Ishikawa (cell line): ENCODE data around the gene TXNRD3.

Experiments used
- CEBPB ChIP-seq: IDR thresholded peaks from 2 replicates; pipeline ENCODE4 v1.6.1; 2012
- CREB1 ChIP-seq: IDR thresholded peaks from 2 replicates; pipeline ENCODE4 v1.6.1; 2012; ENCODE audit warnings: low read depth
- EGR1 ChIP-seq: IDR thresholded peaks from 2 replicates; pipeline ENCODE4 v1.6.1; 2012
- EP300 ChIP-seq: IDR thresholded peaks from 2 replicates; pipeline ENCODE4 v1.6.1; 2012; ENCODE audit warnings: borderline replicate concordance
- FOXM1 ChIP-seq: IDR thresholded peaks from 2 replicates; pipeline ENCODE4 v1.6.1; 2012; ENCODE audit warnings: low read depth, borderline replicate concordance
- MAX ChIP-seq: IDR thresholded peaks from 2 replicates; pipeline ENCODE4 v1.6.1; 2012
- NFIC ChIP-seq: IDR thresholded peaks from 2 replicates; pipeline ENCODE4 v1.6.1; 2012
- RAD21 ChIP-seq: IDR thresholded peaks from 2 replicates; pipeline ENCODE4 v1.6.1; 2012; ENCODE audit warnings: low read depth
- TAF1 ChIP-seq: IDR thresholded peaks from 2 replicates; pipeline ENCODE4 v1.6.1; 2012; ENCODE audit warnings: low read depth, mild to moderate bottlenecking
- TCF12 ChIP-seq: IDR thresholded peaks from 2 replicates; pipeline ENCODE4 v1.6.1; 2012; ENCODE audit warnings: low read depth
- TEAD4 ChIP-seq: IDR thresholded peaks from 2 replicates; pipeline ENCODE4 v1.6.1; 2012
- YY1 ChIP-seq: IDR thresholded peaks from 2 replicates; pipeline ENCODE4 v1.6.1; 2012; ENCODE audit warnings: low read depth
- ZBTB7A ChIP-seq: IDR thresholded peaks from 2 replicates; pipeline ENCODE4 v1.6.1; 2012; ENCODE audit warnings: low read depth
- TF ChIP-seq, protein P1 (sequence below): IDR thresholded peaks from 2 replicates; pipeline ENCODE4 v1.6.1; 2012; ENCODE audit warnings: low read depth, mild to moderate bottlenecking
- TF ChIP-seq, protein P2 (sequence below): IDR thresholded peaks from 2 replicates; pipeline ENCODE4 v1.6.1; 2012

The TXNRD3 gene

DNA sequence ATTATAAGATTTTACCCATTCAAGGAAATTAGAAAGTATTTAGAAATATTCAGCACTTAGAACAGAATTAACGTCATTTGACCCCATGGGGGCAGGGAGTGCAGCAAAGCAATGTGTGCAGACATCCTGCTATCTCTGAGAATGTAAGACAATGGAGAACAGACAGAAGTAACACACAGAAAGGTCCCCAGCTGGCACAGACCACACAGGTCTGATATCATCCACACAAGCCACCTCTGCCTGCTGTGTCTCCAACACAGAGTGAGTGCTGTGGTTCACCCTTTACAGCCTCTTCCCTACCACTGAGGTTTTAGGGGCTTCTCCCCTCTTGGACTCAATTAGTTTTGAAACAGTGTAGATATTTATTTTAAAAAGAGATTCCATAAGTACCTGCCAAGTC lies 16.1 kb downstream of the TXNRD3 start:
- no peak for TF ChIP-seq YY1
- TF ChIP-seq EGR1: no peak
- no peak for TF ChIP-seq RAD21
- no peak for TF ChIP-seq TEAD4
- TF ChIP-seq CEBPB: no peak
- TF ChIP-seq CREB1: no peak
- TF ChIP-seq, protein P1, sequence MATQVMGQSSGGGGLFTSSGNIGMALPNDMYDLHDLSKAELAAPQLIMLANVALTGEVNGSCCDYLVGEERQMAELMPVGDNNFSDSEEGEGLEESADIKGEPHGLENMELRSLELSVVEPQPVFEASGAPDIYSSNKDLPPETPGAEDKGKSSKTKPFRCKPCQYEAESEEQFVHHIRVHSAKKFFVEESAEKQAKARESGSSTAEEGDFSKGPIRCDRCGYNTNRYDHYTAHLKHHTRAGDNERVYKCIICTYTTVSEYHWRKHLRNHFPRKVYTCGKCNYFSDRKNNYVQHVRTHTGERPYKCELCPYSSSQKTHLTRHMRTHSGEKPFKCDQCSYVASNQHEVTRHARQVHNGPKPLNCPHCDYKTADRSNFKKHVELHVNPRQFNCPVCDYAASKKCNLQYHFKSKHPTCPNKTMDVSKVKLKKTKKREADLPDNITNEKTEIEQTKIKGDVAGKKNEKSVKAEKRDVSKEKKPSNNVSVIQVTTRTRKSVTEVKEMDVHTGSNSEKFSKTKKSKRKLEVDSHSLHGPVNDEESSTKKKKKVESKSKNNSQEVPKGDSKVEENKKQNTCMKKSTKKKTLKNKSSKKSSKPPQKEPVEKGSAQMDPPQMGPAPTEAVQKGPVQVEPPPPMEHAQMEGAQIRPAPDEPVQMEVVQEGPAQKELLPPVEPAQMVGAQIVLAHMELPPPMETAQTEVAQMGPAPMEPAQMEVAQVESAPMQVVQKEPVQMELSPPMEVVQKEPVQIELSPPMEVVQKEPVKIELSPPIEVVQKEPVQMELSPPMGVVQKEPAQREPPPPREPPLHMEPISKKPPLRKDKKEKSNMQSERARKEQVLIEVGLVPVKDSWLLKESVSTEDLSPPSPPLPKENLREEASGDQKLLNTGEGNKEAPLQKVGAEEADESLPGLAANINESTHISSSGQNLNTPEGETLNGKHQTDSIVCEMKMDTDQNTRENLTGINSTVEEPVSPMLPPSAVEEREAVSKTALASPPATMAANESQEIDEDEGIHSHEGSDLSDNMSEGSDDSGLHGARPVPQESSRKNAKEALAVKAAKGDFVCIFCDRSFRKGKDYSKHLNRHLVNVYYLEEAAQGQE: no peak
- TF ChIP-seq EP300: no peak

DNA sequence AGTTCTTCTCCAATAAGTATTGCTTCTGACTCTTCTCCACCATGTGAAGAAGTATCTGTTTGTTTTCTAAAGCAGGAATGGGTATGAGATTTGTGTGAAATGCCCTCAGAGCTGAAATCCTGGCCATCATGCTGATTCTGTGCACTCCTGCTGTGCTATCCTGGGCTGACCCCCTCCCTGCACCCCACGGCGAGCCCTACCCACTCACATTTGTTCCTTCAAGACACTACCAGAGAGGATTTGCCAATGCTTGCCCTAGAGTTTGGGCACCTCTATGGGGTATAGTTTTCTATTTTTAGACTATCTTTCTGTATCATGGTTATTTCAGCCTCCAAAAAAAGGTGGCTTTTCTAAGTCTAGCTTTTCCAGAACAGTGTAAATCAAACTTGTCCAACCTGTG lies 18.5 kb downstream of the TXNRD3 start:
- TF ChIP-seq YY1 (no peak), EGR1 (no peak), TAF1 (no peak), EP300 (no peak), CREB1 (no peak), FOXM1 (no peak), RAD21 (no peak), ZBTB7A (no peak), TEAD4 (no peak), NFIC (no peak), TCF12 (no peak), CEBPB (no peak), MAX (no peak)
- TF ChIP-seq, protein P2, sequence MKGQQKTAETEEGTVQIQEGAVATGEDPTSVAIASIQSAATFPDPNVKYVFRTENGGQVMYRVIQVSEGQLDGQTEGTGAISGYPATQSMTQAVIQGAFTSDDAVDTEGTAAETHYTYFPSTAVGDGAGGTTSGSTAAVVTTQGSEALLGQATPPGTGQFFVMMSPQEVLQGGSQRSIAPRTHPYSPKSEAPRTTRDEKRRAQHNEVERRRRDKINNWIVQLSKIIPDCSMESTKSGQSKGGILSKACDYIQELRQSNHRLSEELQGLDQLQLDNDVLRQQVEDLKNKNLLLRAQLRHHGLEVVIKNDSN: no peak
- TF ChIP-seq, protein P1: no peak

DNA sequence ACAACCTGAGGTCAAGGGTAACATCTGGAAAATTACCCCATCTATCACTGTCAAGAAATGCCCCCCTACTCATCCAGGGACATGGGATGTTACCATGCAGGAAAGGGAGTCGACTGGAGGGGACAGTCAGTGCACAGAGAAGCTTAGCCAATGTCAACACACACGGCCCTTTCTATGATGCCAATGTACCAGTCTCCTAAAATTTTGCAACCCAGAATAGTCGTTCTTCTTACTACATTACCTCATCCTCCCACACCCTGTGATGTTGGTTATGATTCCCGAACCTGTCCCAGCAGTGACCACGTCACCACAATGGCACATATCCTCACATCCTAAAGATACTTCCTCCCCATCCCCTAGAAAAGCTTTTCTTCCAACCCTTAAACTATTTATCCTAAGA lies 20.1 kb downstream of the TXNRD3 start:
- no peak for TF ChIP-seq NFIC

DNA sequence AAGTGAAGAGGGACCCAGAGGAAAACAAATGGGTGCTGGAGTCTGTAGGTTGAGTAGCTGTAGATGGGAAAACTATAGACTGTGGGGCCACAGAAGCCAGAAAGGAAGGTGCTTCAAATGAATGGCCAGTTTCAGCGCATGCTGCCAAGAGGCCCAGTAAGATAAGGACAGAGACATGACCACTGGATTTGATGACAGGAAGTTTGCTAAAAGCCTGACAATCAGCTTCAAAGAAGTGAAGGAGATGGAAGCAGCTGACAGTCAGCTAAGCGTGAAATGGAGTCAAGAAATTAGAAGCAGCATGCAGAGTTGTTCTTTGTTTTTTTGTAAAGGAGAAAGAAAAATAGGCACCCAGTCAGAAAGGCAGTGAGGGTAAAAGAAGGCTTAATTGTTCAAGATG lies 24.9 kb downstream of the TXNRD3 start:
- TF ChIP-seq EGR1: no peak
- TF ChIP-seq, protein P2: no peak
- no peak for TF ChIP-seq YY1
- TF ChIP-seq MAX: no peak
- no peak for TF ChIP-seq TEAD4
- TF ChIP-seq CEBPB: no peak

DNA sequence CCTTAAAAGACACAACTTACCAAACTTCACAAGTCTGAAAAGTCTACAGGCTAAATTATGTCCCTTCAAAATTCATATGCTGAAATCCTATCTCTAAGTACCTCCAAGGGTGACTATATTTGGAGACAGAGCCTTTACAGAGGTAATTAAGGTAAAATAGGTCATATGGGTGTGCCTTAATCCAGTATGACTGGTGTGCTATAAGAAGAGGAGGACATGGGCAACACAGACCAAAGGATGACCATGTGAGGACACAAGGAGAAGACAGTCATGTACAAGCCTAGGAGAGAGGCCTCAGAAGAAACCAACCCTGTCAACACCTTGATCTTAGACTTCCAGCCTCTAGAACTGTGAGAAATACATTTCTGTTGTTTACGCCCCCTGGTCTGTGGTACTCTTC lies 32.2 kb downstream of the TXNRD3 start:
- TF ChIP-seq CREB1 (no peak), FOXM1 (no peak), TCF12 (no peak), MAX (no peak), CEBPB (no peak), EP300 (no peak), EGR1 (no peak)
- TF ChIP-seq, protein P1: no peak
